ENCODE results near the gene ZNF687.

ZNF687 gene

DNA sequence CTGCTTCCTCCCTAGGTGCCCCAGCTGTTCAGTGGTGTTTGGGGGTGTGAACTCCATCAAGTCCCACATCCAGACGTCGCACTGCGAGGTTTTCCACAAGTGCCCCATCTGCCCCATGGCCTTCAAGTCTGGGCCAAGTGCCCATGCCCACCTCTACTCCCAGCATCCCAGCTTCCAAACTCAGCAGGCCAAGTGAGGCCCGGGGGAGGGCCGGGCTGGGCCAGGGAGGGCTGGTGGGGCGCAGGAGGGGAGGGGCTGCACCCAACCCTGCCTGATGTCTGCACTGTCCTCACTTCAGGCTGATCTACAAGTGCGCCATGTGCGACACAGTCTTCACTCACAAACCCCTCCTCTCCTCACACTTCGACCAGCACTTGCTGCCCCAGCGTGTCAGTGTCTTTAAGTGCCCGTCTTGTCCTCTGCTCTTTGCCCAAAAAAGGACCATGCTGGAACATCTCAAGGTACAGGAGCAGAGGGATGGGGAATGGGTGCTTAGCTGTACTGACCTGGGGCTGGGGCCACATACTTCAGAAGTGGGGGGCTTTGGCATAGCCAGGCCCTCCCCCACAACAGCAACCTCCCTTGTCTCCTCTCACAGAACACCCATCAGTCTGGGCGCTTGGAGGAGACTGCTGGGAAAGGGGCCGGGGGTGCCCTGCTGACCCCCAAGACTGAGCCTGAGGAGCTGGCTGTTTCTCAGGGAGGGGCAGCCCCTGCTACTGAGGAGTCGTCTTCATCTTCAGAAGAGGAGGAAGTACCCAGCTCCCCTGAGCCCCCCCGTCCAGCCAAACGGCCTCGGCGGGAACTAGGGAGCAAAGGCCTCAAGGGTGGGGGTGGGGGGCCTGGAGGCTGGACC is 7.2 kb downstream of the ZNF687 start:
- no peak overlapping the region for H3K27ac ChIP-seq
- TF ChIP-seq, protein P1, sequence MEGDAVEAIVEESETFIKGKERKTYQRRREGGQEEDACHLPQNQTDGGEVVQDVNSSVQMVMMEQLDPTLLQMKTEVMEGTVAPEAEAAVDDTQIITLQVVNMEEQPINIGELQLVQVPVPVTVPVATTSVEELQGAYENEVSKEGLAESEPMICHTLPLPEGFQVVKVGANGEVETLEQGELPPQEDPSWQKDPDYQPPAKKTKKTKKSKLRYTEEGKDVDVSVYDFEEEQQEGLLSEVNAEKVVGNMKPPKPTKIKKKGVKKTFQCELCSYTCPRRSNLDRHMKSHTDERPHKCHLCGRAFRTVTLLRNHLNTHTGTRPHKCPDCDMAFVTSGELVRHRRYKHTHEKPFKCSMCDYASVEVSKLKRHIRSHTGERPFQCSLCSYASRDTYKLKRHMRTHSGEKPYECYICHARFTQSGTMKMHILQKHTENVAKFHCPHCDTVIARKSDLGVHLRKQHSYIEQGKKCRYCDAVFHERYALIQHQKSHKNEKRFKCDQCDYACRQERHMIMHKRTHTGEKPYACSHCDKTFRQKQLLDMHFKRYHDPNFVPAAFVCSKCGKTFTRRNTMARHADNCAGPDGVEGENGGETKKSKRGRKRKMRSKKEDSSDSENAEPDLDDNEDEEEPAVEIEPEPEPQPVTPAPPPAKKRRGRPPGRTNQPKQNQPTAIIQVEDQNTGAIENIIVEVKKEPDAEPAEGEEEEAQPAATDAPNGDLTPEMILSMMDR (conservative IDR thresholded peaks at IDR 0.05), result no peak

DNA sequence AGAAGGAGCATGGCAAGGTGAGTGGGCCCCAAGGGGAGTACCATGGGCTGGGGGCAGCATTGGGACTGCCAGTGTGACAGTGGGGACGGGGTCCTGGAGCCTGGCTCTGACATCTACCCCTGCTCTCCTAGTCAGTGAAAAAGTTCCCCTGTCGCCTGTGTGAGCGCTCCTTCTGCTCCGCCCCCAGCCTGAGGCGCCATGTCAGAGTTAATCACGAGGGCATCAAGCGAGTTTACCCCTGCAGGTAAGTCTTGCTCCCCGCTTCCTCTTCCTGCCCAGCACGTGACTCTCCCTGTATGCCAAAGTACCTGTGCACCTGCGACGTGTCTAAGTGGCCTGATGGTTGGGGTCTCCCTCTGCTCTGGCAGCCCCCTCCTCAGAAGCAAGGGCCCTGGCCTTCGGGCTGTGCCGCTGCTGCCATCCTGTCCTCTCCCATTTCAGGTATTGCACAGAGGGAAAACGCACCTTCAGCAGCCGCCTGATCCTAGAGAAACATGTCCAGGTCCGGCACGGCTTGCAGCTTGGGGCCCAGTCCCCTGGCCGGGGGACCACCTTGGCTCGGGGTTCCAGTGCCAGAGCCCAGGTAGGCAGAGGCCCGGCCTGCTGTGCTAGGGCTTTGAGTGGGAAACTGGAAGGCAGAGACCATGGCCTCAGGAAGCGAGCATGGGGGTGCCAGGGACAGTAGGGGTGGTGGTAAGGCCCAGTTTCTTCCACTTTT is 8.1 kb downstream of the ZNF687 start:
- TF ChIP-seq, protein P1 (conservative IDR thresholded peaks at IDR 0.05), result no peak

DNA sequence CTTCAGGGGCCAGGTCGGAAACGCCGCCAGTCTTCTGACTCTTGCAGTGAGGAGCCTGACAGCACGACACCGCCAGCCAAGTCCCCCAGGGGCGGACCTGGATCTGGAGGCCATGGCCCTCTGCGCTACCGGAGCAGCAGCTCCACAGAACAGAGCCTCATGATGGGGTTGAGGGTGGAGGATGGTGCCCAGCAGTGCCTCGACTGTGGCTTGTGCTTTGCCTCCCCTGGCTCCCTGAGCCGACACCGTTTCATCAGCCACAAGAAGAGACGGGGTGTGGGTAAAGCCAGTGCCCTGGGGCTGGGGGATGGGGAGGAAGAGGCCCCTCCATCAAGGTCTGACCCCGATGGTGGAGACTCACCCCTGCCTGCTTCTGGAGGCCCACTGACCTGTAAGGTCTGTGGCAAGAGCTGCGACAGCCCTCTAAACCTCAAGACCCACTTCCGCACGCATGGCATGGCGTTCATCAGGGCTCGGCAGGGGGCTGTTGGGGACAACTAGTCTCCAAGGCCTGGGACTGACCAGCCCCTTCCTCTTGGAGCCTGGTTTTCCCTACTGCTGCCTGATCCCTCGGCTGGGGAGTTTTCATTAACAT is 8.7 kb downstream of the ZNF687 start:
- TF ChIP-seq, protein P1 (conservative IDR thresholded peaks at IDR 0.05), result no peak
- no peak overlapping the region for H3K27ac ChIP-seq

More for the DNA sequence above, 8.1 kb downstream of the ZNF687 start:
- H3K27ac ChIP-seq, result no peak overlapping the region

DNA sequence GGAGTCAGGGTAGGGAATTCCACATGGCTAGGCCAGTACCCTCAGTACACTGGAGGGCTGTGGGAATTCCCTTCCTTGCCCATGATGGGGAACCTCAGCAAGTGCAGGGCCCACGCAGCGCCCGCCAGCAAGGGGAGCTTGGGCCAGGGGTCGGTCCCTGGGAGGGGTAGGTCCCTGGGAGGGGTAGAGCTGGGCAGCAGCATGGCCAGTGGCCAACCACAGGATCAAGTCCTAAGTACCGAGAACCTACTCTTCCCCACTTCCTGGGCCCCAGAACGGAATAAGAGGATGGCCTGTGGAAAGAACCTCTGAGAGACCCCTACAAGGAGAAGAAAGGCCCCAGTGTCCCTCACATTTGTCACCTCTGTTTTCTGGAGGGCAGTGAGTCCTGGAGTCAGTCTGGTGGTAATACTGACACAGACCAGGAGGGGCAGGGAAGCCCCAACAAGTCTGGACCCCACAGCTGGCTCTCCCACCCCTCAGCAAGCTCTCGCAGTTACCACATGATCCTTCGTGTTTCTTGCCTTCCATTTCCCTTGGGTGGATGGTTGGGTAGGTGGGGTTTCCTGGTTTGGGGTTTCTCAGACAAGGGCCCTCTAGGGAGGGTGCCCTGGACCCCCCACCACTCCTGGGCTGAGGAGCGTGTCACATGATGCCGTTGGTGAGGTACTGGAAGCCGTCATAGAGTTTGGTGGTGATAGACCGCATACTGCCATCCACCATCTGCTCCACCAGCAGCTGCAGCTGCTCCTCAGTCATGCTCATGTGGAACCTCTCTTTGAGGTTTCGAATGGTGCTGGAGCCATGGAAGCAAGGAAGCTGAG is 10.3 kb downstream of the ZNF687 start:
- TF ChIP-seq, protein P1 (conservative IDR thresholded peaks at IDR 0.05), result no peak
- H3K27ac ChIP-seq, result no peak overlapping the region

DNA sequence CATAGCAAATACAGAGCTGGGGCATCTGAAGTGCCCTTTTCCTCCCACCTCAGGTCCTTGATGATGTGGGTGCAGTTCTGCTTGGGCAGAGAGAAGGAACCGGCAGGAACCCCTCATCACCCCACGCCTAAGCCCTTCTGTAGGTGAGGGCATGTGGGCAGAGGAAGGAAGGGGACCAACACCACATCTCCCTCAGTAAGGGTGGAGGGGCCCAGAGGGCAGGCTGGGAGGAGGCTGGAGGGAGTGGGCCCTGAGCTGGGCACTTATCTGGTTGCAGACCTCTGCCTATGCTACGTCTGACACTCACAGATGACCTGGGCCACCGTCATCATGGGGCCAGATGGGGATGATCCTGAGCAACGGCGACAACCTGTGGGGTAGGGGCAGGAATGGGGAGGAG is 11.0 kb downstream of the ZNF687 start:
- no peak overlapping the region for H3K27ac ChIP-seq
- TF ChIP-seq, protein P1 (conservative IDR thresholded peaks at IDR 0.05), result no peak

DNA sequence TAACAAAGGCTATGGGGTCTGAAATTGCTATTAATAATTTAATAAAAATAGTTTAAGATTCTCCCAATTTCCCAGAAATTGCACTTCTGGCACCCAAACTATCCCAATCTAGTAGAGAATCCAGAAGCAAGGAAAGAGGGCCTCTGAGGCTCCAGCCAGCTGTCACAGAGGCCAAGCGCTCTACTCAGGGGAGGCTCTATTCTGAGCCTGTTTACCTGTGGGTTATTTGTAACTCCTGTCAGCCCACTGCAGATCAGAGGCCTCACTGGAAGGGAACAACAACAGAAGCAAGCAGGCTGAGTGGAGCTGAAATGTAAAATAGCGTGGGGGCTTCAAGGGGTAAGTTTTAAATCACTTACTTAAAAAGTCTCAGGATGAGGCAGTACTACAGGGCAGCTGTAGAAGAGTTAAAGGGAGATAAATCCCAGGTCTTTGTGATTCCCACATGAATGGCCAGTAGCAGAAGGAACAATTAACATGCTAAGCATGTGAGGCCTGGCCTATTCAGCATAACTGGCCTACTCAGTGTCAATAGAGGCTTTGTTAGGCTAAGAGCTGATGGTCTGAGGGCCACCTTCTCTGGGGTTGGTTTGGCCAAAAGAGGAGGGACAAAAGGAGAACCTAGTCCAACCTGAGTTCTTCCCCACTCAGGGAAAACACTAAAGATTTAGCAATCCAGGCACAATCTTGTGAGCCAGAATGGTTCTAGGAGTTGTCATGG is 12.8 kb downstream of the ZNF687 start:
- TF ChIP-seq, protein P1 (conservative IDR thresholded peaks at IDR 0.05), result no peak
- no peak overlapping the region for H3K27ac ChIP-seq

Measured in VCaP (cell line).